Measurements from ENCODE around the gene EMCN.

EMCN gene
- long read RNA-seq, result 0 reads

DNA sequence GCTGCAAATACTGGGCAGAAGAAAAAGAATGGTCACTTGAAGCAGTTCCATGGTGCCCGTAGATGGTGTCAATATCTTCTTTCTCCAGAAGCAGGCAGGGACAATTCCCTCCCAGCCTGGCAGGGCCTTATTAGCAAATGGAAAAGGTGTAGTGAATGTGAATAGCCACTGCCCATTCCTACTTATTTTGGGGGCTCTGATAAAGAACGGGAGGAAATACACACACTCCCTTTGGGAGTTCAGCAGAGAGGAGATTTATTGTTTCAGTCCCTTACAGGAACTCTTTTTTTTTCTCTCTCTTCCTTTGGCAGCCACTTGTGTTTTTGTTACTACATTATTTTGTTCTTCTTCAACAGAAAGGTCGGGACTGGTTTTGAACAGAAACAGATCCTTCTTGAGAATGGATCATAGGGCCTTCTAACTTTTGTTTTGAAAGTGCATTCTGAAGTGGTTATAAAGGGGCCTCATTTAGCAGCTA is at the start of gene EMCN:
EMCN (minus strand) TSS at position 159 of the 478 bp plus-strand sequence; CDS start at position 51, 108 bp downstream.
- Histone ChIP-seq H3K27ac (replicated peaks) (no peak within 1 kb of the TSS), H3K27me3 (ENCODE audit: insufficient read depth, poor library complexity, severe bottlenecking) (no peaks in the 10 kb centered on the region), H3K4me3 (replicated peaks; ENCODE audit: insufficient read depth, low read length) (no peak within 1 kb of the TSS)
- TF ChIP-seq, protein P1, sequence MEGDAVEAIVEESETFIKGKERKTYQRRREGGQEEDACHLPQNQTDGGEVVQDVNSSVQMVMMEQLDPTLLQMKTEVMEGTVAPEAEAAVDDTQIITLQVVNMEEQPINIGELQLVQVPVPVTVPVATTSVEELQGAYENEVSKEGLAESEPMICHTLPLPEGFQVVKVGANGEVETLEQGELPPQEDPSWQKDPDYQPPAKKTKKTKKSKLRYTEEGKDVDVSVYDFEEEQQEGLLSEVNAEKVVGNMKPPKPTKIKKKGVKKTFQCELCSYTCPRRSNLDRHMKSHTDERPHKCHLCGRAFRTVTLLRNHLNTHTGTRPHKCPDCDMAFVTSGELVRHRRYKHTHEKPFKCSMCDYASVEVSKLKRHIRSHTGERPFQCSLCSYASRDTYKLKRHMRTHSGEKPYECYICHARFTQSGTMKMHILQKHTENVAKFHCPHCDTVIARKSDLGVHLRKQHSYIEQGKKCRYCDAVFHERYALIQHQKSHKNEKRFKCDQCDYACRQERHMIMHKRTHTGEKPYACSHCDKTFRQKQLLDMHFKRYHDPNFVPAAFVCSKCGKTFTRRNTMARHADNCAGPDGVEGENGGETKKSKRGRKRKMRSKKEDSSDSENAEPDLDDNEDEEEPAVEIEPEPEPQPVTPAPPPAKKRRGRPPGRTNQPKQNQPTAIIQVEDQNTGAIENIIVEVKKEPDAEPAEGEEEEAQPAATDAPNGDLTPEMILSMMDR (IDR thresholded peaks at IDR 0.05; ENCODE audit: insufficient read depth, low read length), result no peak
- no peak for TF ChIP-seq SPI1 (IDR thresholded peaks at IDR 0.05; ENCODE audit: borderline replicate concordance, low read depth)
- TF ChIP-seq POLR2AphosphoS5 (IDR thresholded peaks at IDR 0.05; ENCODE audit: low read depth), result no peak
- TF ChIP-seq, protein P2, sequence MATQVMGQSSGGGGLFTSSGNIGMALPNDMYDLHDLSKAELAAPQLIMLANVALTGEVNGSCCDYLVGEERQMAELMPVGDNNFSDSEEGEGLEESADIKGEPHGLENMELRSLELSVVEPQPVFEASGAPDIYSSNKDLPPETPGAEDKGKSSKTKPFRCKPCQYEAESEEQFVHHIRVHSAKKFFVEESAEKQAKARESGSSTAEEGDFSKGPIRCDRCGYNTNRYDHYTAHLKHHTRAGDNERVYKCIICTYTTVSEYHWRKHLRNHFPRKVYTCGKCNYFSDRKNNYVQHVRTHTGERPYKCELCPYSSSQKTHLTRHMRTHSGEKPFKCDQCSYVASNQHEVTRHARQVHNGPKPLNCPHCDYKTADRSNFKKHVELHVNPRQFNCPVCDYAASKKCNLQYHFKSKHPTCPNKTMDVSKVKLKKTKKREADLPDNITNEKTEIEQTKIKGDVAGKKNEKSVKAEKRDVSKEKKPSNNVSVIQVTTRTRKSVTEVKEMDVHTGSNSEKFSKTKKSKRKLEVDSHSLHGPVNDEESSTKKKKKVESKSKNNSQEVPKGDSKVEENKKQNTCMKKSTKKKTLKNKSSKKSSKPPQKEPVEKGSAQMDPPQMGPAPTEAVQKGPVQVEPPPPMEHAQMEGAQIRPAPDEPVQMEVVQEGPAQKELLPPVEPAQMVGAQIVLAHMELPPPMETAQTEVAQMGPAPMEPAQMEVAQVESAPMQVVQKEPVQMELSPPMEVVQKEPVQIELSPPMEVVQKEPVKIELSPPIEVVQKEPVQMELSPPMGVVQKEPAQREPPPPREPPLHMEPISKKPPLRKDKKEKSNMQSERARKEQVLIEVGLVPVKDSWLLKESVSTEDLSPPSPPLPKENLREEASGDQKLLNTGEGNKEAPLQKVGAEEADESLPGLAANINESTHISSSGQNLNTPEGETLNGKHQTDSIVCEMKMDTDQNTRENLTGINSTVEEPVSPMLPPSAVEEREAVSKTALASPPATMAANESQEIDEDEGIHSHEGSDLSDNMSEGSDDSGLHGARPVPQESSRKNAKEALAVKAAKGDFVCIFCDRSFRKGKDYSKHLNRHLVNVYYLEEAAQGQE (IDR thresholded peaks at IDR 0.05; ENCODE audit: insufficient replicate concordance, low read depth), result no peak
- TF ChIP-seq GABPA (IDR thresholded peaks at IDR 0.05; ENCODE audit: low read depth), result no peak
- DNase-seq (ENCODE audit: low read depth in 1 of 2, low spot score in 1 of 2), result no peak

GRCh38 chr4:100566396-100566795 is 48.6 kb upstream of the EMCN start:
- TF ChIP-seq, protein P2 (IDR thresholded peaks at IDR 0.05; ENCODE audit: insufficient replicate concordance, low read depth), result no peak
- no peak for TF ChIP-seq POLR2AphosphoS5 (IDR thresholded peaks at IDR 0.05; ENCODE audit: low read depth)
- TF ChIP-seq, protein P1 (IDR thresholded peaks at IDR 0.05; ENCODE audit: insufficient read depth, low read length), result no peak
- no peak for TF ChIP-seq GABPA (IDR thresholded peaks at IDR 0.05; ENCODE audit: low read depth)
- no peak for TF ChIP-seq SPI1 (IDR thresholded peaks at IDR 0.05; ENCODE audit: borderline replicate concordance, low read depth)
- Histone ChIP-seq H3K4me3 (replicated peaks; ENCODE audit: insufficient read depth, low read length) (no peak overlapping the region), H3K27ac (replicated peaks) (no peak overlapping the region), H3K27me3 (ENCODE audit: insufficient read depth, poor library complexity, severe bottlenecking) (no peaks in the 10 kb centered on the region)
- no peak for DNase-seq (ENCODE audit: low read depth in 1 of 2, low spot score in 1 of 2)

DNA sequence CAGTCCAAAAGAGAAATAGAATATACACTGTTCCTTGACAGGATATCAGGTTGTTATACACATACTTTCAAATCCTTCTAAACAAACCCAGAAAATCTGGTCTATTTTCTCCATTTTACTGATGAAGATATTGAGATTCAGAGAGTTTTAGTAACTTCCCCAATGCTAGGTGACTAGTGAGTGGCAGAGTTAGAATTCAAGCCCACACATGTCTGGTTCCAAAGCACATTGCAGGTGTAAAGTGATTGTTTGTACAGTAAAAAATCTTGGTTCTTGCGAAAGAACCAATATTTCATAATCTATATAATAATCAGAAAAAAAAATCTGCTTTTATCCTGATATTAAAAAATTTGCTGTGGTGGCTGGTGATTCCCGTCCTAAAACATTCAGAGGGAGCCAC is 39.5 kb upstream of the EMCN start:
- Histone ChIP-seq H3K27me3 (ENCODE audit: insufficient read depth, poor library complexity, severe bottlenecking) (no peaks in the 10 kb centered on the region), H3K27ac (replicated peaks) (no peak overlapping the region), H3K4me3 (replicated peaks; ENCODE audit: insufficient read depth, low read length) (no peak overlapping the region)
- TF ChIP-seq GABPA (IDR thresholded peaks at IDR 0.05; ENCODE audit: low read depth) (no peak), SPI1 (IDR thresholded peaks at IDR 0.05; ENCODE audit: borderline replicate concordance, low read depth) (no peak), POLR2AphosphoS5 (IDR thresholded peaks at IDR 0.05; ENCODE audit: low read depth) (no peak)
- TF ChIP-seq, protein P1 (IDR thresholded peaks at IDR 0.05; ENCODE audit: insufficient read depth, low read length), result no peak
- TF ChIP-seq, protein P2 (IDR thresholded peaks at IDR 0.05; ENCODE audit: insufficient replicate concordance, low read depth), result no peak
- no peak for DNase-seq (ENCODE audit: low read depth in 1 of 2, low spot score in 1 of 2)

Data from HL-60 (cell line).